ENCODE measurements around the gene COL9A2.

COL9A2 gene

DNA sequence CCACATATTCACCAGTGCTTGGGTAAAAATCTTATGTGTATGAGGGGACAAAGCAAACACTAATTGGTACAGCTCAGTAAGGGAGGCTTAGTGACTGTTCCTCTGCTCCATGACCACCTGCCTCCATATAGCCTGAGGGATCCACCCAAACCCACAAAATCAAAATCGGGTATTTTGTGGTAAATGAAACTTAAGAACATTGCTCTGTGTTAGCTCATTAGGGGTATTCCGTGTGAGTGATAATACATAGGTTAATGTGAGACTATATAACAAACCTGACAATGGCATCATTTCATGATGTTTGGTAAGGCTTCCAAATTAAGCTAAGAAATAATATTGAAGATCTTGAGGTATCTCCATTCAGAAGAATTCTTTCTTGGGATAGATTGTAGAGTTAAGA, 25.8 kb downstream of the COL9A2 start:
- peaks cover 73% of the 10 kb centered on the region for H3K36me3 ChIP-seq
- H3K27me3 ChIP-seq = no peaks in the 10 kb centered on the region
- H4K20me1 ChIP-seq = no peaks in the 10 kb centered on the region
- H3K9ac ChIP-seq = no peak overlapping the region
- H3K4me3 ChIP-seq = no peak overlapping the region
- peaks cover 12% of the 10 kb centered on the region for H3K4me1 ChIP-seq
- H3K9me3 ChIP-seq = no peaks in the 10 kb centered on the region
- H3K4me2 ChIP-seq = no peak overlapping the region
- TF ChIP-seq Cebpa-rat (IDR thresholded peaks at IDR 0.05) = no peak
- H3K27ac ChIP-seq = no peak overlapping the region

DNA sequence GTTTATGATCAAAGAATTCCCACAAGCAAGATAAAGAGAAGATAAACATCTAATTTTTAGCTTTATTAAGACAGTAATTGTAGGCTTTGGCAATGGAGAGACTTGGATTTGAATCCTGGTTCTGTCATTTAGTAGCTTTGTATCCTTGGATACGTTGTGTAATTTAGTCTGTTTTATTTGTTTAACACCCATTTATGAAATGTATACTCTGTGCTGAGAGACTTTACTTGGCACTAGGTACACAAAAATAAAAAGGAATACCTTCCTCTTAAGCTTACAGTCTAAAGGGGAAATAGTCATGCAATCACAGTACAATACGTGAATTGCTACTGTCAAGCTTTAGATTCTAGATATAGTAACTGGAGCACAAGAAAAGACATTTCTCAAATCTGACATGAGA, 35.2 kb downstream of the COL9A2 start:
- no peaks in the 10 kb centered on the region for H3K4me1 ChIP-seq
- H3K36me3 ChIP-seq = peaks cover 82% of the 10 kb centered on the region
- H3K27me3 ChIP-seq = no peaks in the 10 kb centered on the region
- no peak overlapping the region for H3K4me2 ChIP-seq
- no peak overlapping the region for H3K4me3 ChIP-seq
- H4K20me1 ChIP-seq = peaks cover 22% of the 10 kb centered on the region; the same call in 1 of the 2 replicates
- TF ChIP-seq Cebpa-rat (IDR thresholded peaks at IDR 0.05) = no peak
- H3K27ac ChIP-seq = no peak overlapping the region
- H3K9me3 ChIP-seq = no peaks in the 10 kb centered on the region
- H3K9ac ChIP-seq = no peak overlapping the region

DNA sequence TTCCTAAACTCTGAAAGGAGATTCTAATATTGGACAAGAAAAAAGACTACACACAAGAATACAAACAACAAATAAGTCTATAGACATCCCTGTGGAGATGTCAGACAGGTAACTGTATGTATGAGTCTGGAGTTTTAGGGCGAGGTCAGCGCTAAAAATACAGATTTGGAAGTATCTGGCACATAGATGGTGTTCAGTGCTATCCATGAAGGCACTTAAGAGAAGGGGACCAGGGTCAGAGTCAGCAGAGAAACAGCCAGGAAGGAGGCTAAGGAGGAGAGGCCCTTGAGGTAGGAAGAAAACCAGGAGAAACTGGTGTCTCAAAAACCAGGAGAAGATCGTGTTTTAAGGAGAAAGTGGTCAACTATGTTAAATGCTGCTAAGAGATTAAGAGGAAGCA, 41.0 kb downstream of the COL9A2 start:
- Histone ChIP-seq H4K20me1 (peaks cover 18% of the 10 kb centered on the region; the same call in 1 of the 2 replicates), H3K9ac (no peak overlapping the region), H3K4me2 (no peak overlapping the region), H3K4me3 (no peak overlapping the region), H3K4me1 (no peaks in the 10 kb centered on the region), H3K27me3 (no peaks in the 10 kb centered on the region), H3K36me3 (peaks cover 87% of the 10 kb centered on the region), H3K9me3 (no peaks in the 10 kb centered on the region), H3K27ac (no peak overlapping the region)
- no peak for TF ChIP-seq Cebpa-rat (IDR thresholded peaks at IDR 0.05)

DNA sequence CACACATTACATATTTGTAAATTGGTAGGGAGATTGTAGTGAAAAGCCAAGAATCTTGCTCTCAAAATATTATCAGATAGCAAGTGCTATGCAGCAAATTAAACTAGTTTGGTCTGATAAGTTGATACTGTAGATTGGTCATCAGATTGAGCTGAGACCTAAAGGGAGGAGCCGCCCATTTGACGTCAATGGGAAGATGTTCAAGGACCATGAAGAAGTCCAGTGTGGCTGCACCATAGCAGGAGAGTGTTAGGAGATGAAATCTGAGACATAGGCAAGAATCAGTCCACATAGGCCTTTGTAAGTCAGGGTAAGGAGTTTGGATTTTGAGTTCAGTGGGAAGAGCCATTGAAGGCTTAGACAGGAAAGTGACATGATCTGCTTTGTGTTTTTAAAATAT, 42.8 kb downstream of the COL9A2 start:
- Histone ChIP-seq H3K9me3 (no peaks in the 10 kb centered on the region), H3K4me1 (no peaks in the 10 kb centered on the region), H3K36me3 (peaks cover 91% of the 10 kb centered on the region), H3K27ac (no peak overlapping the region), H4K20me1 (no peaks in the 10 kb centered on the region), H3K27me3 (no peaks in the 10 kb centered on the region), H3K4me2 (no peak overlapping the region), H3K4me3 (no peak overlapping the region), H3K9ac (no peak overlapping the region)
- TF ChIP-seq Cebpa-rat (IDR thresholded peaks at IDR 0.05) = no peak

DNA sequence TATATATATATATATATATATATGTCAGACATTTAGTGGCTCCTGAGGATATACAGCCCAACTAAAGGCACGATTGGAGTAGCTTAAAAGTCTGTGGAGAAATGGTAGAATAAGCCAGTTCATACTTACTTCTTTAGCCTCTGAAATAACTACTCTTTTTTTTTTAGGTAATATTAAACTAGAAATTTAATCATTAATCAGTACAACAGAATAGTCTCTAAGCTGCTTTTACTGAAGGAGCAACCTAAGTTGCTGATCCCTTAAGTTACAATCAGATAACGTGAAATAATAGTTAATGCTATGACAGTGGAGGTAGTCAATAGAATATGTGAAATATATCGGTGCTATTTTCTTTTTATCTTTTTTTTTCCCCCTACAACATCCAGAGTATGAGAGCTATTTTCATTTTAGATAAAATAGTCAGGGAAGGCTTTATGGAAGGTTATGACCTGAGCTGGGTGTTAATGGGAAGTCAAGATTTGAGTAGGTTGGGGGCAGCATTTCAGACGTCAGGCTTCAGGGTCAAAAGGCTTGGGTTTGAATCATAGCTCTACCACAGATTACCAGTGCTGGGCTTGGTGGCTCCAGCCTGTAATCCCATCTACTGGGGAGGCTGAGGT, 43.4 kb downstream of the COL9A2 start:
- Histone ChIP-seq H3K27ac (no peak overlapping the region), H3K36me3 (peaks cover 91% of the 10 kb centered on the region), H3K4me3 (no peak overlapping the region), H3K27me3 (no peaks in the 10 kb centered on the region), H3K9ac (no peak overlapping the region), H3K4me1 (no peaks in the 10 kb centered on the region), H3K4me2 (no peak overlapping the region), H3K9me3 (no peaks in the 10 kb centered on the region), H4K20me1 (no peaks in the 10 kb centered on the region)
- TF ChIP-seq Cebpa-rat (IDR thresholded peaks at IDR 0.05) = no peak

DNA sequence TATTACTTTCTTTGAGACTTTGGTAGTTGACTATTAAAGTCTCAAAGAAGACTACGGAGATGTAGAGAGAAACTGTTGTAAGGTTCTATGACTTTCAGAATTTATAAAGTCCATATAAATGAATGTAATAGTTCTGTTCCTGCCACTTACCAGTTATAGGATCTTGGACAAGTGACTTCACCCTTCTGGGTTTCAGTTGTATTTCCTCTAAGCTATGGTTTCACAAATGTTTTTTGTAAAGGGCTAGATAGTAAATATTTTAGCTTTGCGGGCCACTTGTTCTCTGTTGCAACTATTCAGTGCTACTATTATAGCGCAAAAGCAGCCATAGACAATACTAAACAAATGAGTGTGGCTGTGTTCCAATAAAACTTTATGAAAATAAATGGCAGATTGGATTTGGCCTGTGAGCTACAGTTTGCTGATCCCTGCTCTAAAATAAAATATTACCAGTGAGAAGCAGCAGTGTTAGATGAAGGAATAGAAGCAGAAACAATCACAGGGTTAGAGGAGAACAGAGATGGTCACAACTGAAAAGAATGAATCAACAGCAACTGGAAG, 44.4 kb downstream of the COL9A2 start:
- Histone ChIP-seq H3K27me3 (no peaks in the 10 kb centered on the region), H3K4me3 (no peak overlapping the region), H4K20me1 (no peaks in the 10 kb centered on the region), H3K9ac (no peak overlapping the region), H3K4me1 (no peaks in the 10 kb centered on the region), H3K9me3 (no peaks in the 10 kb centered on the region), H3K36me3 (peaks cover 97% of the 10 kb centered on the region), H3K4me2 (no peak overlapping the region), H3K27ac (no peak overlapping the region)
- TF ChIP-seq Cebpa-rat (IDR thresholded peaks at IDR 0.05) = no peak

DNA sequence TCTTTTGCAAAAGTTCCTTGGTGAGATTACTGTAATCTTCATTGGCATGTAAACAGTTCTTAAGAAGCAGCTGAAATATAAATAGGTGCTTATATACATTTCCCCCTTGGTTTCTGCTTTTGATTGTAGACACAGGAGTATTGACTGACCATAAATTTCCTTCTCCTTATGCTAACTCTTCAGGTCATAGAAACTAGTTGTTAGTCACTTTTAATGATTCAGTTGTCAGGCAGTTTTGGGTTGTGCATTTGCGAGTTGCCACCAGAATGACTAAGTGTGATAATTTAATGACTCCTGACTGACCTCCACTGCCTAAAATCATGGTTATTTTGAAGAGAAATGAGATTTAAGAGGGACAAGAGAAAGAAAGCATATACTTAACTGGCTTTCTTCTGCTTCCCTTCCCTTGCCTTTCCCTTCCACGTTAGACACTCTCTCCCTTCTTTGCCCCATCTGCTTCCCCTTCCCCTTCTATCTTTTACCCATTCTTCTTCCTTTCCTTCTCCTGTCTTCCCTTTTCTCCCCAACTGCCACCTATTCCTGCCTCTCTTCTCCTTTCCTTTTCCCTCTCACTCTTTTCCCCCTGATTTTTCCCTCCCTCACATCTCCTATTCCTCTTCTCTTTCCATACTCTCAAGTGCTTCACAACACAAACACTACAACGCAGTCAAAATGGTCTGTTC, 46.8 kb downstream of the COL9A2 start:
- no peak overlapping the region for H3K4me3 ChIP-seq
- H3K4me2 ChIP-seq = no peak overlapping the region
- no peaks in the 10 kb centered on the region for H3K9me3 ChIP-seq
- no peaks in the 10 kb centered on the region for H3K4me1 ChIP-seq
- no peak overlapping the region for H3K27ac ChIP-seq
- H4K20me1 ChIP-seq = peaks cover 17% of the 10 kb centered on the region
- H3K36me3 ChIP-seq = peaks cover 94% of the 10 kb centered on the region
- TF ChIP-seq Cebpa-rat (IDR thresholded peaks at IDR 0.05) = no peak
- H3K27me3 ChIP-seq = no peaks in the 10 kb centered on the region
- H3K9ac ChIP-seq = no peak overlapping the region

DNA sequence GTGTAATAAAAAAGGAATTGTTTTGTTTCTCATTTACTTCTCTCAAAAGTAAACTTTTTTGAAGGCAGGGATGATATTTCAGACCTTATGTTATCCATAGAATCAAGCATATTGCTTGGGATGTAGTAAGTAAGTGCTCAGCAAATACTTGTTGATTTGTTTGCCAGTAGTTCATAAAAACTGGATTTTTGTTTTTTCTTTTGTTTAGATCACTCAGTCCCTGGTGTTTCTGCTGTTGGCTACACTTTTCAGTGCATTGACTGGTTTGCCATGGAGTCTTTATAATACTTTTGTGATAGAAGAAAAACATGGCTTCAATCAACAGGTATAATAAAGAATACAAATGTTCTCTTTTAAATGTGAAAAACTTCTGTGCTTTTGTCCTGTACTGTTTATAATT, 48.9 kb downstream of the COL9A2 start:
- peaks cover 26% of the 10 kb centered on the region for H4K20me1 ChIP-seq
- H3K27ac ChIP-seq = no peak overlapping the region
- no peak for TF ChIP-seq Cebpa-rat (IDR thresholded peaks at IDR 0.05)
- H3K36me3 ChIP-seq = peaks cover 97% of the 10 kb centered on the region
- 0 out of 2 replicates have a peak, but pooled peaks cover 2% of the 10 kb centered on the region for H3K4me1 ChIP-seq
- no peaks in the 10 kb centered on the region for H3K9me3 ChIP-seq
- no peak overlapping the region for H3K4me3 ChIP-seq
- no peak overlapping the region for H3K9ac ChIP-seq
- H3K4me2 ChIP-seq = no peak overlapping the region
- H3K27me3 ChIP-seq = no peaks in the 10 kb centered on the region

DNA sequence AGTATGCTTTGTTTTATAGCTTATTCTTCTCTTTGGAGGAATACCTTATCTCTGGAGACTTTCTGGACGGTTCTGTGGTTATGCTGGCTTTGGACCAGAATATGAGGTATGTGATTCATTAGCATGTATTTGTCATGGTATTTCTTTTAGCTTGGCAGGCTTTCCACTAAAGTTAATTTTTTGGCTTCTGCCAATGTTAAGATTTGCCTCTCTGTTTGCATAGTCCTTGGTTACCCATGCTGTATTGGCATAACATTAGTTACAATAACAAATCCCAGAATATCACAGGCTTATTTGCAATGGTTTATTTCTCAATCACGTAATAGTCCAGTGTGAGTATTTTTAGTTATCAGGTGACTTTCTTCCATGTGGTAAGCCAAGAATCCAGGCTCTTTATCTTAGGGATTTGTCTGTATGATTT, 49.3 kb downstream of the COL9A2 start:
- no peak overlapping the region for H3K27ac ChIP-seq

More for the DNA sequence above, 49.3 kb downstream of the COL9A2 start:
- TF ChIP-seq Cebpa-rat (IDR thresholded peaks at IDR 0.05) = no peak
- peaks cover 26% of the 10 kb centered on the region for H4K20me1 ChIP-seq
- 0 out of 2 replicates have a peak, but pooled peaks cover 6% of the 10 kb centered on the region for H3K4me1 ChIP-seq
- H3K9me3 ChIP-seq = no peaks in the 10 kb centered on the region
- no peak overlapping the region for H3K4me2 ChIP-seq
- peaks cover 97% of the 10 kb centered on the region for H3K36me3 ChIP-seq
- no peak overlapping the region for H3K4me3 ChIP-seq
- H3K9ac ChIP-seq = no peak overlapping the region
- H3K27me3 ChIP-seq = no peaks in the 10 kb centered on the region
